GM18873 (cell line): ENCODE results near the gene MYO7B.

ENCODE experiments used
- ATAC-seq: cut with Tn5 transposase; IDR thresholded peaks from one replicate; pipeline ENCODE4 v1.9.1; 2021; ENCODE audit warnings: mild to moderate bottlenecking, moderate library complexity, moderate number of reproducible peaks; ENCODE audit not compliant: unreplicated experiment, low FRiP score

The MYO7B gene

DNA sequence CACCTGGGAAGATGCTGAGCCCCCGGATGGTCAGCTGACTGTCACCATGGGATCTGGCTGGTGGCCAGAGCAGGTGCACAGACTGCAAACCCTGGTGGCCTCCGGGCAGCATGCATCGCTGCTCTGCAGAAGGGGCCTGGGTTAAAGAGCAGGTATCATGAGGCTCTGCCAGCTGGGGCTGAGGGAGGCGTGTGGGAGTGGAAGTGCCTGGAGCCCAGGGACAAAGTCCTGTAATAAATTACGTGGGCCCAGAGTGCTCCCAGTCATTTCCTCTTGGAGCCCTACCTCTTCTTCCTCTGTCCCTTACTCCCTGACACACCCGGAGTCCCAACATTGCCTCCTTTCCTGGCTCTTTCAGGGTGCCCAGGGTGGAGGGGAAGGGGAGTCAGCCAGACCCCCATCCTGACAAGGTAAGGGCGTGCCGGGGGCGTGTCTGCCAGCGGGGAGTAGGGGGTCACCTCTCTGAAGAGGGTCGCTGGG is at the start of gene MYO7B:
Gene MYO7B, plus strand, starts transcription at position 262 of the 480 bp plus-strand sequence. CDS start 24,040 bp downstream, outside the sequence.
- ATAC-seq, result no peak

DNA sequence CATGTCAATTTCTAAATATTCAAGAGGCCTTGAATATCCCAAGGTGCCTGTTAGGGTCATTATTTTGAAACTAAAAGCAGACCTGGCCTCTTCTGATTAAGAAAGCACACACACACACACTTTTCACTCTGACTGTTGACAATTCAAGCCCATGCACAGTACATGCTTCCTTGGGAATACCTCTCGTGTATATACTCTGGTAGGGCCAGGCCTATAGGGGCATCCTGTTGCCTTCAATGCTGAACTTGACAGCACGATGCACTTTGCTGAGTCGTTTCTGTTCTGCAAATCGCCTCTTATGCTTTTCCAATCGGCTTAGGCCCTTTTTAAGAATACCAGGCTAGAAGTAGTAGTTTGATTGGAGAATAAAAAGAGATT is 49.8 kb upstream of the MYO7B start:
- no peak for ATAC-seq

DNA sequence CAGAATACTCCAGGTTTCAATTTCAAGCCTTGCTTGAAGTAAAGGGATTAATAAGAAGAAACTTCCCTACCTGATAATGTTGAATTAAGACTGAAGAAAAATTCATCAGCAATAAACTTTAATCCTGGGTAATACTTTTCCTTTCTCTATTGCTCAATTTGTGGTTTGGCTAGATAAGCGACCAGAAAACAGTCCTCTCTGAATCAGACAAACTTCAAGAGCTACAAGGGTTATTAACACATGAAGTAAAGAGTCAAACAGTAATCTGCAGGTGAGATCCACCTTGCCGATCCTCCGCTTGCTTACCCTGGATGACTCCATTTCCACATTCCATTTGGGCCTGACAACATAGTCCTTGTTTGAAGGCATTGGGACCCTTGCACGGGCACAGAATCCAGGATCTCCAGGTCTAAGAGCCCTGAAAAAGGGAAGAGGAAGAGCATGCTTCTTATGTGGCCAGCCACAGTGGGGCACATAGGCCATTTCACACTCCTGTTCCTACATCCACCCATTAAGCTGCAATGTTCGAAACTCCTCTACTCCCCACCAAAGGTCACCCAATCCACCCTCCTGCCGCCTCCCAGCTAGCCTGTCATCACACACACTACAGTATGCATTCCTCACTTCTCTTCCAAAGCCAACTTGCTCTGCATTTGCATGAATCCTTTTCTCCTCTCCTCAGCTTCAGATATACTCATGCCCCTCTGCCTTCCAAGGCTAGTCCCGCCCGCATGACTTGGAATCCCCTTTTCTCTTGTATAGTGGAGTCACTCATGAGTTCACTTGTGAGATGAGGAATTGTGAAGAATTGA is 49.0 kb upstream of the MYO7B start:
- no peak for ATAC-seq

- no peak for ATAC-seq
Measured at GRCh38 chr2:127490283-127490682, 45.2 kb upstream of the MYO7B start.

DNA sequence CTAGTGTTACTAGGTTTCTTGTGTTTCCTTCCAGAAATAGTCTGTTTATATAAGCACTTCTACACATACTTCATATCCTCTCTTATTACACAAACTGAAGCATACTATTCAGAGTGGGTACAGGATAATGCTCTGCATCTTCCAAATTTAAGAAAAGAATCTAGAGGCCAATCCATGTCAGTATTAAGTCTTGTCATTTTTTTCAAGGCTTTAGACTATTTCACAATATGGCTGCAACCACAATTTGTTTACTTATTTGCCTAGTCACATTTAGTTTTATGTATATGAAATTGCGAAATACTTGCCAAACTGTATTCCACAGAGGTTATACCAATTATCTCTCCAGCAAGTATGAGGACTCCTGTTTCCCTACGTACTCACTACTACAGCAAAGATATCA is 37.1 kb upstream of the MYO7B start:
- ATAC-seq, result no peak

GRCh38 chr2:127503491-127503890 is 32.0 kb upstream of the MYO7B start:
- ATAC-seq, result no peak

DNA sequence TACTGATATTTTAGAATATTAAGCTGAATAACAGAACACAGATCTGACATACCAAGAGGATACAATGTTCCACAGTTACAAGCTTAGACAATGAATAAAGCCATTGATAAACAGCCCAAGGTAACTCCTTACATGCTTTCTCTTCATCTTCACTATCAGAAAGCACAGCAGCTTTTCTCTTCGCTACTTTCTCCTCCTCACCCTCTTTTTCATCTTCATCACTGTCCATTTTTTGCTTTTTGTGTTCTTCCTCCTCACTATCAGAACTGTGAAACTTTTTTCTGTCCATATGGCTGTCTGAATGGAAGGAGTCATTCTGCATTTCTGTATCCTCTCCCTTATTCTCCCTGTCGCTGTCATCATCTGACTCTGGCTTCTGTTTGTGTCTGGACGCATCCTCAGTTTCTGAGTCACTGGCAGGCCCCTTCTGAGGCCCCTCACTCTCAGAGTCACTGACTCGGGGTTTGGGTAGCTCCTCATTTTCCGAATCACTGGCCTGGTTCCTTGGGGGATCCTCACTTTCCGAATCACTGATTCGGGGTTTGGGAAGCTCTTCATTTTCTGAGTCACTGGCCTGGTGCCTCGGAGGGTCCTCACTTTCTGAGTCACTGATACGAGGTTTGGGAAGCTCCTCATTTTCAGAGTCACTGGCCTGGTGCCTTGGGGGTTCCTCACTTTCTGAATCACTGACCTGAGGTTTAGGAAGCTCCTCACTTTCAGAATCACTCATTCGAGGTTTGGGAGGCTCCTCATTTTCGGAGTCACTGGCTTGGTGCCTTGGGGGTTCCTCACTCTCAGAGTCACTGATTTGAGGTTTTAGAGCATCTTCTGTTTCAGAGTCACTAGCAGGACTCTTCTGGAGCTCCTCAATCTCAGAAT is 30.7 kb upstream of the MYO7B start:
- ATAC-seq, result no peak

DNA sequence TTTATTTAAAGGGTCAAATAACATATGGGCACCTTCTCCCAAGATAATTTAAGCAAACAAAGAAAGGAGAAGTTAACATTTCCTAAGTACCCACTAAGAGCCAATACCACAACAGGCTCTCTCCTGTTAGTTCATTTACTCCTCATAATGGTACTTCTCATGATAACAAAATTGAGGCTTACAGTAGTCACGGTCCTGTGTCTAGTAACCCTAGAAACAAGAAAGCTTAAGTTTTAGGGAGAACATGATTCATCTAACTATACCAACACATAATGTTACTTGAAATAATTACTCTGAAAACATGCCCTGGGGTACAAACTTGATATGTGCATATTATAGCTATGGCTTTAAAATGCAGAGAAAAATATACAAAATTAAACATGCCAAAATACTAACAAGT is 29.0 kb upstream of the MYO7B start:
- no peak for ATAC-seq

GRCh38 chr2:127508023-127508630 is 27.4 kb upstream of the MYO7B start:
- ATAC-seq, result no peak

- ATAC-seq, result no peak
Measured at GRCh38 chr2:127508631-127509034, 26.9 kb upstream of the MYO7B start.

DNA sequence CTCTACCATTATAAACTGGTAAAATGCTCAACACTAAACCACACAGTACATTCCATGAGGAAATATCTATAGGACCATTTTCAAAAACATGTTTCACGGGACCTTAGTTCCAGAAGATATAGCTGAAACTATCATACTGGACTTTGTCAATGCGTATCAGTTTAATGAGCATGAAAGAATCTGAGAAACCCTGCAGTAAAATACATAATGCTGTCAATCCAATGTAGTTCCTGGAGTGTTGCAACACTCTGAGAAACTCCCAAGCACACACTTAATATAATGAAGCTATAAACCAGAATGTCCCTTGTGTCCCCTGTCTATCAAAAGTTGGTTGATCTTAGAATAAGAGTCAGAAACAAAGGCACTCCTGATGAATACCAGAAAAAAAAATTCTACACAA is 25.4 kb upstream of the MYO7B start:
- no peak for ATAC-seq

GRCh38 chr2:127511090-127511695 is 24.3 kb upstream of the MYO7B start:
- no peak for ATAC-seq

GRCh38 chr2:127511917-127512316 is 23.6 kb upstream of the MYO7B start:
- ATAC-seq, result no peak

- ATAC-seq, result no peak
Measured at GRCh38 chr2:127512362-127512761, 23.1 kb upstream of the MYO7B start.

DNA sequence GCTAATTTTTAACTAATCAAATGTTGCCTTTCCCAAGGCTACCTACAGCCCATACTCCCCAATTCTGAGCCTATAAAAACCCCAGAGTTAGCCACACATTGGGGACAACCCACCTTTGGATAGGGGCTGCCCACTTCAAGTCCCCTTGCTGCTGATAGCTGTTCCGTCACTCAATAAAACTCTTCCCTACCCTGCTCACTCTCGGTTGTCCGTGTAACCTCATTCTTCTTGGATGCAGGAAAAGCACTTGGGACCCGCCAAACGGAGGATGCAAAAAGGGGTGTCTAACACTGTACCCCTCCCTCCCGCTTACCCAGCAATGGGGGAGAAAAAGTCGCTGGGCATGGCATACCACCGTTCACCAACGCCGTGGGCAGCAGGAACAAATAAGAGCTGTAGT is 21.4 kb upstream of the MYO7B start:
- ATAC-seq, result no peak

GRCh38 chr2:127514485-127514884 is 21.0 kb upstream of the MYO7B start:
- no peak for ATAC-seq

GRCh38 chr2:127515383-127515915 is 20.0 kb upstream of the MYO7B start:
- ATAC-seq, result no peak

- no peak for ATAC-seq
Measured at GRCh38 chr2:127516041-127516762, 19.3 kb upstream of the MYO7B start.

- no peak for ATAC-seq
Measured at GRCh38 chr2:127517465-127517864, 18.0 kb upstream of the MYO7B start.

GRCh38 chr2:127520424-127520823 is 15.1 kb upstream of the MYO7B start:
- ATAC-seq, result no peak
